ENCODE data around the gene SPON1.

Gene SPON1

DNA sequence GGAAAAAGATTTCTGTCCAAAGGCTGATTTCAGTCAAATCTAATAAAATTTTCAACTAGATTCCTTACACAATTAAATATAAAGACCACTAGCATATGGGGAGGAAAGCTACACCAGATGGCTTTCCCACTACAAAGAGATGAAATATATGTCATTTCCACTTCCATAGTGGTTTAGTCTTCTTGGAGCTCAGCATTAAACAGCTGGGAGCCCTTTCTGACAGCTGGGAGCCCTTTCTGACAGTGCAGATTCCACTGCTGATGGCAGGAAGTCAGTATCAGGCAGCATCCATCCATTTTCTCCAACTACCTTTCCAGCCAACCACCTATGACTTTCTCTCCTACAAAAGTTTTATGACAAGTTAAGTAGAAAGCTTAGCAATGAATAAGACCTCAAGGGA, 218.6 kb downstream of the SPON1 start:
- Mint-ChIP-seq H3K27ac (no peak overlapping the region), H3K9me3 (no peaks in the 10 kb centered on the region), H3K36me3 (ENCODE audit: low read depth) (no peaks in the 10 kb centered on the region), H3K4me3 (no peak overlapping the region), H3K4me1 (ENCODE audit: low read depth) (peaks cover 9% of the 10 kb centered on the region), H3K27me3 (ENCODE audit: low read depth) (peaks cover 11% of the 10 kb centered on the region)
- DNase-seq (ENCODE audit: low spot score), result no peak

DNA sequence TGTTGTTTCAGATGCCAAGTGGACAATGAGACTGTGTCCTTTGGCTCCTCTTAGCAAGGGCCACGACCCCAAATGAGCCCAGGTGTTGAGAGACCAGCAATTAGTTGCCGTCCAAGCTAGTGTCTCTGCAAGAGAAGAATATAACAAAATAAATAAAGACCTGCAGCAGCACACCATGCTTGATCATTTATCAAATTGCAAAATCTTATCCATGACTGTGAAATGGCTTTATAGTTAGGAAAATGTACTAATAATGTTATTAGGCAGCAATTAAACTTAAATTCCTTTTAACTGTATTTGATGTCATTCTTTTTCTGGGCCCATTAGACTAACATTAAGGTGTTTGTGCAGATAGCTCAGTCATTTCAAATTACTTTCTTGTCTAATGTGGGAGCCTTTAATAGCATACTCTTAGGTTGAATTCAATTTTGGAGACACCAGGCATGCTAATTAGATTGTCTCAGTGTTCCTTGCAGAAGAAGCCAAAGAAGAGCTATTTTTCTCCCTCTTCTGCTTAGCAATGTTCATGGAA, 220.4 kb downstream of the SPON1 start:
- DNase-seq (ENCODE audit: low spot score), result no peak
- Mint-ChIP-seq H3K27ac (no peak overlapping the region), H3K4me1 (ENCODE audit: low read depth) (peaks cover under 1% of the 10 kb centered on the region), H3K4me3 (no peak overlapping the region), H3K27me3 (ENCODE audit: low read depth) (peaks cover 11% of the 10 kb centered on the region), H3K9me3 (no peaks in the 10 kb centered on the region), H3K36me3 (ENCODE audit: low read depth) (no peaks in the 10 kb centered on the region)

DNA sequence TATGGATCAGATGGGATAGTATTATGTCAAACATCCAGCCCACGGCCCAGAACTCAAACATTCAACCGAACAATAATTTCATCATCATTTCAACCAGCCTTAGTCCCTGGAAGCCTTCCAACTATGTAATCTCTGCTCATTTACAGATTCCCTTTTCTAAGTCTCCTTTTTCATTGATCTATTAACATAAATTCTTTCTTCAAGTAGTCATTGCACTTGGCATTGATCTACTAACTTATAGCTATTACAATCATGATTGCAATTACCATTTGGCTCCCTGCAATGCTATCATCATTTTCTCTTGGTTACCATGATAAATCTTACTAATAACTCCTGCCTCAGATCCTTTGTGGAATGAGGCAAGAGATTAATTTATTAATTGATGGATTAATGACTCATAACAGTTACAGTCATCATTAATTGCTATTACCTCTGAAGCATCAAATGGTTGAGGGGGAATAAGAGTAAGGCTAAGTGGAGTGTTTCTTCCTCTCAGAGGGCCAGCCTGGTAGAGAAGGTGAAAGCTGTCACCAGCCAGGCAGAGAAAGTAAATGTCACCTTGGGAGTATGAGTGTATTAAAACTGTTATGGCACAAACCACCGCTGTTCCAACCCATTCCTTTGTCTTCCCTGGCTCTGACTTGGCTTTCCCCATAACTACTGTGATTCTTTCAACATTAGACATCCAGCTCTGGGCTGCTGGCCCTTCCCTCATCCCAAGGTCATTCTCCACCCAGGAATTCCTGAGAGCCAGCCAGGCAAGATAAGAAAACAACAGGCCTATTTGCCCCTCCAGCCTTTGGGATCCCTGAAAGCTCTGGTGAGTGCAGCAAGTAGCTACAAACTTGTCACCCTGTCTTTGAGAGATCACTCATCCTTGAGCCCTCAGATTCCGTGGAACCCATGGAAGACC, 221.8 kb downstream of the SPON1 start:
- H3K36me3 Mint-ChIP-seq (ENCODE audit: low read depth), result no peaks in the 10 kb centered on the region
- no peak for DNase-seq (ENCODE audit: low spot score)
- H3K9me3 Mint-ChIP-seq, result no peaks in the 10 kb centered on the region
- H3K4me3 Mint-ChIP-seq, result no peak overlapping the region
- no peaks in the 10 kb centered on the region for H3K4me1 Mint-ChIP-seq (ENCODE audit: low read depth)
- peaks cover 11% of the 10 kb centered on the region for H3K27me3 Mint-ChIP-seq (ENCODE audit: low read depth)
- no peak overlapping the region for H3K27ac Mint-ChIP-seq

DNA sequence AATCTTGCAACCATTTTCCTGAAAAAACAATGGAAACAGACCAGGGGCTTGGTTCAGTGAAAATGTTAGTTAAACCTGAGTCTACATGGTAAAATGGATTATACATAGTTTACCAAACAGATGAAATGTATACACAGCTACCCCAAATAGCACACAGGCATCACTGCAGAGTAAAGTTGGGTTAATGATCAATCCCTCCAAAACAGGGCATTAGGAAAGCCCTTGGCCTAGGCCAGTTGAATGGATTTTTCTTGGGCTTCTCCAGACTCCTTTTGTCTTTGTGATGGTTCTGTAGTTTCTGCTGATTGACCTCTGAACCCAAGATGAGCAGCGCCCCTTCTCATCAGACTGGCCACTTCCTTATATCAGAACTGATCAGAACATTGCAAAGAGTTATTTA, 222.9 kb downstream of the SPON1 start:
- H3K9me3 Mint-ChIP-seq, result no peaks in the 10 kb centered on the region
- H3K4me1 Mint-ChIP-seq (ENCODE audit: low read depth), result no peaks in the 10 kb centered on the region
- no peak overlapping the region for H3K27ac Mint-ChIP-seq
- no peak overlapping the region for H3K4me3 Mint-ChIP-seq
- H3K27me3 Mint-ChIP-seq (ENCODE audit: low read depth), result peaks cover 14% of the 10 kb centered on the region
- H3K36me3 Mint-ChIP-seq (ENCODE audit: low read depth), result no peaks in the 10 kb centered on the region
- no peak for DNase-seq (ENCODE audit: low spot score)

DNA sequence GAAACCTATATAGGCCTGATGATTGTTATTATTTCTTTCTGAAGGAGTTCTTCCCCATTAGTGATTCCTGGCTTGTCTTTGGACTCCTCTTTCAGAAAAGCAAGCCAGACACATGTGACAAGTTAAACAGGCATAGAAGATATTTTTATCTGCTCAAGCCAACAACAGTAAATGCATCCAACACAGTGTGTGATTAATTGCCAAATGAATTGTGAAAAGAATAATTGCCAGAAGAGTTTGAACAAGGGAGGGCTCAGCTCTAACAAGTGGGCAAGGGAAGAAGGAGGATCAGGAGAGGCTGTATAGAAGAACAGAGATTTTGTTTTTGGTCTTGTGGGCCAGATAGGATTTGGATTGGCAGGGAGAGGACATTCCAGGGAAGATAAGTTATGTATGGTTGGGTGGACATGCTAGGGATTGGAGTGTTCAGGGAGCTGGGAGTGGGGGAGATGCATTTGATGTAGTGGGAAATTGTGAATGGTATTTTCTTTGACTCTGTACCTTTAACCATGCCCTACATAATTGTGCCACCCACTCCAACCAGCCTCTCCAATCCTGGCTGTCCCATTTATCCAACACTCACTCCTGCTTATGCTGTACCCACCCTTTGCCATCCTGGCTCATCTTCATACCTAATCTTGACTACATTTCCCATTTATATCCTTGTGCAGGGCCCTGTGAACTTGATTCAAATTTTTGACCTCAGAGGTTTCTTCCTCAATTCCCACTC, 223.7 kb downstream of the SPON1 start:
- H3K27me3 Mint-ChIP-seq (ENCODE audit: low read depth), result peaks cover 16% of the 10 kb centered on the region
- H3K4me3 Mint-ChIP-seq, result no peak overlapping the region
- no peaks in the 10 kb centered on the region for H3K4me1 Mint-ChIP-seq (ENCODE audit: low read depth)
- DNase-seq (ENCODE audit: low spot score), result no peak
- no peaks in the 10 kb centered on the region for H3K9me3 Mint-ChIP-seq
- H3K27ac Mint-ChIP-seq, result no peak overlapping the region
- H3K36me3 Mint-ChIP-seq (ENCODE audit: low read depth), result no peaks in the 10 kb centered on the region

DNA sequence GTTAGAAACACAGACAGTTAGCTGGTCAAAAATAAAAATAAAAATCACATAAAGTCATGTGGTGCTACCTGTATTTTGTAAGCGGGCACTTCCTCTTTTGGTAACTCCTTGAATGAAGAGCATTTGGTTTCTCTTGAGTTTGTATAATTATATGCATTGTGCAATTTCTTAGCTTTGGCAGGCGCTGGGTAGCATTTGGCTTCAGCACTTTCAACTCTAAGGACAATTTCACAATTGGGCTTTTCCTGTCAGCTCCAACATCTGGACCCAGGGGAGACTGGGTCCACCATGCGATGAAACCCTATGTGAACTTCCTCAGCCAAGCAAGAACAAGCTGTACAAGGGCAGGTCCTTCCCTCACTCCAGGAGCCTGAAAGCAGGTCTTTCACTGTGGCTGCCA, 227.4 kb downstream of the SPON1 start:
- no peaks in the 10 kb centered on the region for H3K36me3 Mint-ChIP-seq (ENCODE audit: low read depth)
- no peak overlapping the region for H3K27ac Mint-ChIP-seq
- no peak overlapping the region for H3K4me3 Mint-ChIP-seq
- no peaks in the 10 kb centered on the region for H3K4me1 Mint-ChIP-seq (ENCODE audit: low read depth)
- H3K27me3 Mint-ChIP-seq (ENCODE audit: low read depth), result peaks cover 10% of the 10 kb centered on the region
- H3K9me3 Mint-ChIP-seq, result no peaks in the 10 kb centered on the region
- no peak for DNase-seq (ENCODE audit: low spot score)

DNA sequence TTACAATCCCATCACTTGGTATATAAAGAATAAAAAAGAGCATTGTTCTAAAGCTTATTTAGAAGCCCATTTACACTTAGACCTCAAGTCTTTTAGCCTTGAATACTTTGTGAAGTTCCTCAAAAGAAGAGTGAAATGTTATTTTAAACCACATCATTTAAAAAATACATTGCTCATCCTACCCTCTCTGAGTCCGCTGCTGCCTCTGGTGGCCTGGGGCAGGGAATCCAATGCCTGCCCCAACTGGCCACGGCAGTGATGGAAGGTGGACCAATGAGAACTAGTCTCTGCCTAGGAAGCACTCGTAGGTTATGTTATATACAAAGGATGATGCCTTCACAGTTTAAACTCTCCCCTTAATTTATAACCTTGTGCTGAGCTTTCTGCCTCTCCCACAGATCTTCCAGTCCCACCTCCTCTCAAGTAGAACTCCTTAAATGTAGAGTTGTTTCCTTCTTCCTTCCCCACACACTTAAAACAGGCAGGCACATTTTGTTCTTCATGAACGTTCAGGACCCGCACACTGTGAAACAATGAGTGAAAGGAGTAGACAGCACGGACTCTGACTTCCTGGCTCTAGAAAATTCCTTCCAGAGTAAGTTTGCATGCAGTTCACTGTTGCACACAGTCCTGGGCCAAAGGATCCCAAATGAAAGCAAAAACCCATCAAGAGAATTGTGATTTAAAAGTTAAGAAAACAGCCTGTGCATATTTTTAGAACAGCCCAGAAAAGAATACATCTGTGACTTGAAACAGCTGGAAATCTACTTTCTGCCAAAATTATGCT, 228.7 kb downstream of the SPON1 start:
- Mint-ChIP-seq H3K4me1 (ENCODE audit: low read depth) (no peaks in the 10 kb centered on the region), H3K4me3 (no peak overlapping the region), H3K27me3 (ENCODE audit: low read depth) (peaks cover 8% of the 10 kb centered on the region), H3K36me3 (ENCODE audit: low read depth) (no peaks in the 10 kb centered on the region), H3K27ac (no peak overlapping the region), H3K9me3 (no peaks in the 10 kb centered on the region)
- no peak for DNase-seq (ENCODE audit: low spot score)

DNA sequence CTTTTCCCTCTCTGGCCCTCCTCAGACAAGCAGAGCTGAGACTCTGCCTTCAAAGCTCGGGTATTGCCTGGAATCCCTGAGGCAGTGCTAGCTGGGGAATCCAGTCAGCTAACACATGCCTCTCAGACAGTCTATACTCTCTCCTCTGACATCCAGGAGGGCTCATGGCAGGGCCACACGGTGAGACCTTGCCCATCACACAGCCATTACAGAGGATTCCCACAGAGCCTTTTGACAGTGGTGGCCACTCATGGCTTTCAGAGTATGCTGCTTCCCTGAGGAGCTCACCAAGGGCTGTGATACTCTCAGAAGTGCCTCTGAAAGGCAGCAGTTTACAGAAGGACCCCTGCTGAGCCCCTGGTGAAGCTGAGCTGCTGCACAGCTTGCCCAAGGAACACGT, 231.1 kb downstream of the SPON1 start:
- no peak for DNase-seq (ENCODE audit: low spot score)
- peaks cover 8% of the 10 kb centered on the region for H3K27me3 Mint-ChIP-seq (ENCODE audit: low read depth)
- H3K4me3 Mint-ChIP-seq, result no peak overlapping the region
- H3K27ac Mint-ChIP-seq, result no peak overlapping the region
- no peaks in the 10 kb centered on the region for H3K36me3 Mint-ChIP-seq (ENCODE audit: low read depth)
- no peaks in the 10 kb centered on the region for H3K9me3 Mint-ChIP-seq
- no peaks in the 10 kb centered on the region for H3K4me1 Mint-ChIP-seq (ENCODE audit: low read depth)

DNA sequence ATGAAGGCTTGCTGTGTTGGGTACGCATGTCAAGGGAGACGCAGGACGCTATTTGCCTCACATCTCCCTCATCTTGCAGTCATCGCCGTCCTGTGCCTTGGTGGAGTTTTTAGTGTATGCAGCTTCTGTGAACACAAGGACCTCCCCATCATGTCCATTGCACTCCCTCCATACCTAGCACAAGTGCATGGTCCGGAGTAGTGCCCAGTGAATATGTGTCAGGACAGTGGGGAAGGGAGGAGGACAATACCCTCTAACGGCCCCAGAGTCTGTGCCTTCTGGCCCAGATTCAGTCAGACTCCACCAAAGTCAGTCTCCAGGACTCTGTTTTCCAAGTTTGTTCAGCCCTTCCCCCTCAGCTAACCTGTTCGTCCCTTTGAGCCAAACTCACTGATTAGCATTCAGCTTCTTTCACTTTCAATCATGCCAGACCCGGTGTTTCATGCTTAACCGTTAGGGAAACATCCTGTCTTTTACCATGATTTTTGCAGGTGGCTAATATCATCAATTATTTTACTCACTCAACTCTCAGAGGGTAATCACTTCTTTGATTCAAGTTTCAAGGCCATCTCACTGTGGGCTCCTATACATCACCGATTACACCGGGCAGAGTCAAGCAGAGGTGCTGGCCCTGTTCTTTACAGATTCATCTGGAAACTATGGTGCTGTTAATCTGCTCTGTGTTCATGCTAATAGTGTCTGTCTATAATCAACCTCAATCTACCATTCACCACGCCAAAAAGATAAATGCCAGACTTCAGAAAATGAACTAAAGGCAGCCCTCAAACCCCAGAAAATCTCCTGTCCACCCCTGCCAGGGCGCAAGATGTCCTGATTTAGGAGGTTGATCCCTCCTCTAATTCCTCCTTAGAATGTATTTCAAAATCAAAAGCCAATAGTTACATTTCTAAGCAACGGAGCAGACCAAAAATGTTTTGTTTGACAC, 240.0 kb downstream of the SPON1 start:
- H3K4me1 Mint-ChIP-seq (ENCODE audit: low read depth), result peaks cover 4% of the 10 kb centered on the region
- no peak for DNase-seq (ENCODE audit: low spot score)

DNA sequence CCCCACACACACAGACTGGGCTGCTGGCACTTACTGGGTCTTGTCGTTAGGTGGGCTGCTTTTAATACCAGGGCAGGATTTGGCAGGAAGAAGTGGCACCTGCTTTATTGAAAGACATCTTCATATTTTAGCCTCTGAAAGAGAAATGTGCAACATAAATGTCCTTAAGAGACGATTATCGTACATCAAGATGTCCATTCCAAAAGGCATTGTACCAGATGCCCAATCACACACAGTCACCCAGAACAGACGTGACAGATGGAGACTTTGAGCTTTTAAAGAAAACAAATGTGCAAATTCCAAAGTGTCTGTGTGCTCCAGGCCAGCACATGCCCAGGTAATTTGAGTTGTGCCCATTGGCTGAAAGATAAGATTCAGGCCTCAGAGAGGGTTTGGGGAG, 240.8 kb downstream of the SPON1 start:
- DNase-seq (ENCODE audit: low spot score), result no peak
- H3K4me3 Mint-ChIP-seq, result no peak overlapping the region
- no peaks in the 10 kb centered on the region for H3K36me3 Mint-ChIP-seq (ENCODE audit: low read depth)
- H3K9me3 Mint-ChIP-seq, result no peaks in the 10 kb centered on the region
- no peak overlapping the region for H3K27ac Mint-ChIP-seq
- peaks cover 7% of the 10 kb centered on the region for H3K27me3 Mint-ChIP-seq (ENCODE audit: low read depth)
- peaks cover 4% of the 10 kb centered on the region for H3K4me1 Mint-ChIP-seq (ENCODE audit: low read depth)

More for the DNA sequence above, 240.0 kb downstream of the SPON1 start:
- Mint-ChIP-seq H3K27ac (no peak overlapping the region), H3K4me3 (no peak overlapping the region), H3K27me3 (ENCODE audit: low read depth) (peaks cover 4% of the 10 kb centered on the region), H3K9me3 (no peaks in the 10 kb centered on the region), H3K36me3 (ENCODE audit: low read depth) (no peaks in the 10 kb centered on the region)

DNA sequence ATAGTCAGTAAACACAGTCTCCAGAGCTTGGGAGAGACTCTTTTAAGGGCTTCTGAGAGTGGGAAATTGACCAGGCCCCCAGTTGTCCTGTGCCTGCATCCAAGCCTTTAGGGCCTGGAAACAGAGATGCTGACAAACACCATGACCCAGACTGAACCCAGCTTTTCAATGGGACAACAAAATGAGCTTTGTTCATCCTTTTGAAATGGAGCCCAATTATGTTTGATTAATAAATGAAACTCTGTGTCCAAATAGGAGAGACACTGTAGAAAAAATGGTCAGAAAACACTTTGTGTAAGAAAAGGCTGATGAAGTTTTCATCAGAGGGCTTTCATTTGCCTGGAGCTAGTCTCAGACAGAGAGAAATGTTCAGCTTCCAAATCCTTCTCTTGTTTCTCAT, 250.5 kb downstream of the SPON1 start:
- Mint-ChIP-seq H3K36me3 (ENCODE audit: low read depth) (no peaks in the 10 kb centered on the region), H3K9me3 (no peaks in the 10 kb centered on the region), H3K4me3 (no peak overlapping the region), H3K4me1 (ENCODE audit: low read depth) (no peaks in the 10 kb centered on the region), H3K27ac (no peak overlapping the region), H3K27me3 (ENCODE audit: low read depth) (peaks cover 19% of the 10 kb centered on the region)
- DNase-seq (ENCODE audit: low spot score), result no peak

DNA sequence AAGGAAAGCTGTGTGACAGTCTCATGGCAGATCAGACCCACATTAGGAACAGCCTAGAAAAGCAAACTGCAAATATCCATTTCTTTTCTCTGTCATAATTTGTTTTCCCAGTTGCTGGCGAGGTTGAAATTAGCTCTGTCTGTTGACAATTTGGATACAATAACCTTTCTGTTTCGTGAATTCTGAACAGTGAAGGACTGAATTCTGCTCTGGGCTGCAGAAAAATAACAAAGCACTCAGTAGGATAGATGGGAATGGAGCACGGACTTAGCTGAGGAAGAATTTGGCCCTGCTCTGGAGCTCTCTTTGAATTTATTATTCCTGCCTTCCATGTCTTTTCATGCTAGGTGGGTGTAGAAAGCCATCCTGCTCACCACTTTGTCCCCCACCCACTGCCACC, 256.2 kb downstream of the SPON1 start:
- Mint-ChIP-seq H3K9me3 (no peaks in the 10 kb centered on the region), H3K27ac (no peak overlapping the region), H3K4me3 (no peak overlapping the region), H3K36me3 (ENCODE audit: low read depth) (no peaks in the 10 kb centered on the region), H3K27me3 (ENCODE audit: low read depth) (peaks cover 26% of the 10 kb centered on the region), H3K4me1 (ENCODE audit: low read depth) (no peaks in the 10 kb centered on the region)
- DNase-seq (ENCODE audit: low spot score), result no peak

Data from T-helper 2 cell treated with Interferon-gamma antibody and Interleukin-4, amounts not matched to agents 5 μg/mL and 100 μg/mL, for 36 hours (primary cell).